ENCODE data around the gene TPCN2. TPM values are rescaled to one million over a fixed set of nuclear protein-coding genes. Genes with fewer than 3 reads are reported as not detected.

The TPCN2 gene
- total and polyA plus RNA-seq, 12 donors, result 3.1 to 21.6 (median 10.4) TPM

DNA sequence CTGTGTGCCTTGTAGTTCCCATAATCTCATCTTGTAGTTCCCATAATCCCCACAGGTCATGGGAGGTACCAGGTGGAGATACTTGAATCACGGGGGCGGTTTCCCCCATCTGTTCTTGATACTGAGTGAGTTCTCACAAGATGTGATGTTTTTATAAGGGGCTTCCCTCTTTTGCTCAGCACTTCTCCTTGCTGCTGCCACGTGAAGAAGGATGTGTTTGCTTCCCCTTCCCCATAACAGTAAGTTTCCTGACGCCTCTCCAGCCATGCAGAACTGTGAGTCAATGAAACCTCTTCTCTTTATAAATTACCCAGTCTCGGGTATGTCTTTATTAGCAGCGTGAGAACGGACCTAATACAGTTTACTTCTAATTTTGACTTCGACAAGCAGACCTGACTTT, 93.0 kb downstream of the TPCN2 start:
- H3K4me3 ChIP-seq, result no peak overlapping the region
- H3K27me3 ChIP-seq, result peaks cover 5% of the 10 kb centered on the region
- WGBS, 4 donors, result 57 to 72% (median 63%) methylated on average over 8 of the region's 8 CpGs
- TF ChIP-seq POLR2A (IDR thresholded peaks at IDR 0.05), result no peak
- TF ChIP-seq, protein P1, sequence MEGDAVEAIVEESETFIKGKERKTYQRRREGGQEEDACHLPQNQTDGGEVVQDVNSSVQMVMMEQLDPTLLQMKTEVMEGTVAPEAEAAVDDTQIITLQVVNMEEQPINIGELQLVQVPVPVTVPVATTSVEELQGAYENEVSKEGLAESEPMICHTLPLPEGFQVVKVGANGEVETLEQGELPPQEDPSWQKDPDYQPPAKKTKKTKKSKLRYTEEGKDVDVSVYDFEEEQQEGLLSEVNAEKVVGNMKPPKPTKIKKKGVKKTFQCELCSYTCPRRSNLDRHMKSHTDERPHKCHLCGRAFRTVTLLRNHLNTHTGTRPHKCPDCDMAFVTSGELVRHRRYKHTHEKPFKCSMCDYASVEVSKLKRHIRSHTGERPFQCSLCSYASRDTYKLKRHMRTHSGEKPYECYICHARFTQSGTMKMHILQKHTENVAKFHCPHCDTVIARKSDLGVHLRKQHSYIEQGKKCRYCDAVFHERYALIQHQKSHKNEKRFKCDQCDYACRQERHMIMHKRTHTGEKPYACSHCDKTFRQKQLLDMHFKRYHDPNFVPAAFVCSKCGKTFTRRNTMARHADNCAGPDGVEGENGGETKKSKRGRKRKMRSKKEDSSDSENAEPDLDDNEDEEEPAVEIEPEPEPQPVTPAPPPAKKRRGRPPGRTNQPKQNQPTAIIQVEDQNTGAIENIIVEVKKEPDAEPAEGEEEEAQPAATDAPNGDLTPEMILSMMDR (IDR thresholded peaks at IDR 0.05), result no peak
- no peak for DNase-seq
- H3K4me1 ChIP-seq (replicated peaks in 1 of 2), result no peaks in the 10 kb centered on the region
- no peaks in the 10 kb centered on the region for H3K9me3 ChIP-seq (replicated peaks in 1 of 3)
- intact Hi-C loops (cut with DNase I), result no loop called here
- no peak overlapping the region for H3K27ac ChIP-seq
- no peaks in the 10 kb centered on the region for H3K36me3 ChIP-seq (replicated peaks in 1 of 2)

DNA sequence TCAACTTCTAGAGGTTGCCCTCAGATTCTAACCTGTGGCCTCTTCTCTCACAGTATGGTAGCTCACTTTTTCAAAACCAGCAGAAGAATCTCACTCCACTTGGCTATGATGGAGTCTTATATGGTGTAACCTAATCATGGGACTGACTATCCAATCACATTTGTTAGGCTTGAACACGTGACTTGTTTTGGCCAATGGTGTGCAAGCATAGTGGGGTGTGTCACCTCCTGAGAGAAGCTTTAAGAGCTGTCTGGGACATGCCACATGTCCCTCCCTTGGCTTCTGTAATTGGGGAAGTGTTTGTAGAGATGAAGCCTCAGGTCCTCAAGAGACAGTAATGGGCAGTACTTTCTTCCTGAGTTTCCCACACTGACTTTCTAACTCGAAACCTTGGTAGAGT, 94.2 kb downstream of the TPCN2 start:
- TF ChIP-seq, protein P1 (IDR thresholded peaks at IDR 0.05), result no peak
- no peak for TF ChIP-seq POLR2A (IDR thresholded peaks at IDR 0.05)
- Histone ChIP-seq H3K27me3 (no peaks in the 10 kb centered on the region), H3K4me1 (replicated peaks in 1 of 2) (no peaks in the 10 kb centered on the region), H3K27ac (no peak overlapping the region), H3K36me3 (replicated peaks in 1 of 2) (no peaks in the 10 kb centered on the region), H3K9me3 (replicated peaks in 1 of 3) (no peaks in the 10 kb centered on the region), H3K4me3 (no peak overlapping the region)
- no peak for DNase-seq
- intact Hi-C loops (cut with DNase I), result no loop called here
- WGBS, 4 donors, result 89 to 100% (median 93%) methylated on average over 2 of the region's 2 CpGs

DNA sequence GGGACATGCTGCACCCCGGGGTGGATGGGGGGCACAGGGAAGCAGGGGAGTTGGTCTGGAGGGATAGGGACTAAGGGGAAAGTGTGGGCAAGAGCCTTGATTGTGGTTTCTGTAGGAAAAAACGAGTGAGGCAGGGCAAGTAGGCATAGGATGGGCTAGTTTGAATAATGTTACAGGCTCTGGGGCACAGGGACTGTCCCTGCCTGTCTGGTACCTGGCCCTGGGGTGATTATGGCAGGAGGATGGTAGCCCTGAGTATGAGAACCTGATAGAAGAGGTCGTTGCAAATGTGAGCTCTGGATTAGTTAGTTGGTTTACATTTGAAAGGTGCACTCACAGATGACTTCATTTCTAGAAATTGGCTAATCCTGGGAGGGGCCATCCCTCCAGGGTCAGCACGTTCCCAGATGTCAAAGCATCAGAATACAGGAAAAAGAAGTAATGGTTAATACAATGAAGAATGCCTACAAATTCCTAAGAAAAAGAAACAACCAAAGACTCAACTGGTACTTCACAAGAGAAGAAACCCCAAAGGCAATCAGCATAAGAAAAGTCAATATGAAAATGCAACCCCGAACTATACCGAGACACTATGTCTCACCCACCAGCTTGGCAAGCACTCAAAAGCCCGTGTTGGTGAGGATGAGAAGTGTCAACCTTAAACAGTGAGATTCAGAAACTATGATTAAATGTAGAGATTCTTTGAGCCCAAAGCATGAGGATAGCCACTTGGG, 95.8 kb downstream of the TPCN2 start:
- DNase-seq, result no peak

DNA sequence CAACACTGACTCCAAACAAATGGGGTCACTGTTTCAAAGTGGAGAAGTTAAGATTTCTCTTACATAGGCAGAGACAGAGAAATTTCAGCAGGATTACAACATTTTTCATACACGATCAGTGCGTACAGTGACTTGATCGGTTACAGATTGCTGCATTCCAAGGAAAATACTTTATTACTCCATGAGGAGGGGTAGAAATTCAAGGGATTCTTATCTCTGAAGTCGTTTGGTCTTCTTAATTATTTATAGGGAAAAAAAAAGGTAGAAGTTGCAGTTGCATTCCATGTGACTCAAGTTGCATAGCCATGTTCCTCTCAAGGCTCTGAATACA, 96.3 kb downstream of the TPCN2 start:
- 67 to 74% (median 72%) methylated on average over 4 of the region's 4 CpGs for WGBS, 4 donors
- intact Hi-C loops (cut with DNase I), result no loop called here

More for the DNA sequence above, 95.8 kb downstream of the TPCN2 start:
- H3K27ac ChIP-seq, result no peak overlapping the region
- no peaks in the 10 kb centered on the region for H3K36me3 ChIP-seq (replicated peaks in 1 of 2)
- H3K4me3 ChIP-seq, result no peak overlapping the region
- WGBS, 4 donors, result 66 to 70% (median 68%) methylated on average over 7 of the region's 7 CpGs
- no peaks in the 10 kb centered on the region for H3K4me1 ChIP-seq (replicated peaks in 1 of 2)
- H3K9me3 ChIP-seq (replicated peaks in 1 of 3), result no peaks in the 10 kb centered on the region
- no peaks in the 10 kb centered on the region for H3K27me3 ChIP-seq
- intact Hi-C loops (cut with DNase I), result no loop called here
- no peak for TF ChIP-seq POLR2A (IDR thresholded peaks at IDR 0.05)
- TF ChIP-seq, protein P1 (IDR thresholded peaks at IDR 0.05), result no peak

More for the DNA sequence above, 96.3 kb downstream of the TPCN2 start:
- Histone ChIP-seq H3K27ac (no peak overlapping the region), H3K36me3 (replicated peaks in 1 of 2) (no peaks in the 10 kb centered on the region), H3K4me1 (replicated peaks in 1 of 2) (no peaks in the 10 kb centered on the region), H3K27me3 (no peaks in the 10 kb centered on the region), H3K4me3 (no peak overlapping the region), H3K9me3 (replicated peaks in 1 of 3) (no peaks in the 10 kb centered on the region)
- no peak for DNase-seq
- TF ChIP-seq, protein P1 (IDR thresholded peaks at IDR 0.05), result no peak
- no peak for TF ChIP-seq POLR2A (IDR thresholded peaks at IDR 0.05)
